T-helper 1 cell treated with Interleukin-12 subunit alpha and Interleukin-12 subunit beta and Interleukin-4 antibody, amounts not matched to agents 30 ng/mL and 1 ng/mL, for 36 hours (primary cell): Measurements from ENCODE around the gene PSMA6. TPM values are rescaled to one million over a fixed set of nuclear protein-coding genes. Genes with fewer than 3 reads are reported as not detected.
"Not testable (repeated sequence)": the region's sequence is repeated elsewhere in the genome, so short reads cannot be mapped to it uniquely, and the experiment has no call there.

ENCODE experiments used
- intact Hi-C: fragments of 100-400 bp; cut with micrococcal nuclease; formaldehyde crosslinking; loops from one replicate; pipeline ENCODE4 v1.15.1; 2024
- total RNA-seq: library from RNA; stranded (reverse); gene quantifications from 2 replicates; pipeline ENCODE4 v1.2.3, GENCODE V29; 2022

The PSMA6 gene
- total RNA-seq, 1 donor from 2014 or later: 297 TPM

DNA sequence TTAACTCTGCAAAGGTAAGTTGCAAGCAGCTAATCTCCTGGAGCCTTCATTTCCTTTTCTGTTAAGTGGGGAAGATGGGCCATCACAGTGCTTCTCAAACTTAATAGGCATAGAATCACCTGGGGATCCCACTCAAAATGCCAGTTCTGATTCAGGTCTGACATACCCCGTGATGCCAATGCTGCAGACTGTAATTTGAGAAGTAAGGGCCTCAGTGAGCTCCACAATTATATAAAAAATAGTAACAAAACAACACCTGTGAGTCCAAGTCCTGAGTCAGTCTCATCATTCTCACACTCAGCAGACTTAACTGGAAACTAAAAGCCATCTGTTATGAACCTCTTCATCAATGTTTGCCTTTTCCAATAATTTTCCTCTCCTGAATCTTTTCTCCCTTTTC, 10.8 kb upstream of the PSMA6 start:
- intact Hi-C loops: no loop called here

DNA sequence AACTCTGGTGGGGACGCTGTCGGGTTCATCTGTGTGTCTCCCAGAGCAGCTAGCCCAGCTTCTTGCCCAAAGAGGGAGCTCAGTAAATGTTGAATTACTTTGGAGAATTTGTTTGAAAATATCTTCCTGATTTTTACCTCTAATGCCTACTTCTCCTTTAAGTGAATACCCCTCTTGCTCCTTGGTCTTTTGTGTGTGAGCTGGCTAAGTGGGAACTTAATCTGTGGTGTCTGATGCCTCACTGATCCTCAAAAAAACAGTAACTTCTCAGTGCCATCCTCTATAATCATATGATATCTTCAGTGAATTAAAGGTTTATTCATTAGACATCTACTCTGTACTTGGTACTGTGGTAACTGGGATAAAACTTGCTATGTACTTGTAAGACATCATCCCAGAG, 7.7 kb upstream of the PSMA6 start:
- intact Hi-C loops: loop anchor here (2.0 kb wide), 1 partner anchor 162 kb away; the partner anchor contains the start of gene PRORP

DNA sequence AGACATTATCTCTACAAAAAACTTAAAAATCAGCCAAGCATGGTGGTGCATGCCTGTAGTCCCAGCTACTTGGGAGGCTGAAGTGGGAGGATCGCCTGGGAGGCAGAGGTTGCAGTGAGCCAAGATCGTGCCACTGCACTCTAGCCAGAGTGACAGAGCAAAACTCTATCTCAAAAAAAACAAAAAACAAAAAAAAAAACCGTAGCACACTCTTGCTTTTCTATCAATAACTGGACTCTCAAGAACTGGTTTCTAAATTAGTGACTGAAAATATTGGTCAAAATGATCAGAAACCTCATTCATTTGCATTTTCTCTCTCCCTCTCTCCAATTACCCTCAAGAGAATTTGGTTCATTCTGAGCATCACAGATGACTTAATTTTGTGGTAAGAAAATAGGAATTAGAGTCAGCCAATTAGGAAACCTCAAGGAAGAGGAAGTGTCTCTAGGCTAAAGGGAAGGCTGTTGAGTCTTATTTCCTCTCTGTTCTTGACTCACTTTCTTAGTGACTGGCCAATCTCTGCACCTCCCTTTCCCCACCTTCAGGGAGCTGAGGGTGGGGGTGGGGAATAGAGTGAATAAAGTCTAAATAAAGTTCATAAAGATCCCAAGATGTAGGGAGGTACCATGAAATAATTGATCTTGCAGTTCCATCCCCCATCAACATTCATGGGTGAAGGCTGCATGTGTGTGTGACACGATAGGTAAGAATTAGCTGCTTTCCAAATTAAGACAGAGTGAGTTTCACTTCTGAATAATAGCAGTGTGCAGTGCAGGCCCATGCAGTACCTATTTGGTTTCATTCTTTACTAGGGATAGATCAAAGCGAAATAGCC, 6.8 kb upstream of the PSMA6 start:
- intact Hi-C loops: loop anchor here (1.0 to 5.0 kb wide), 3 partner anchors 9 to 163 kb away; partner anchors contain the start of gene PRORP

DNA sequence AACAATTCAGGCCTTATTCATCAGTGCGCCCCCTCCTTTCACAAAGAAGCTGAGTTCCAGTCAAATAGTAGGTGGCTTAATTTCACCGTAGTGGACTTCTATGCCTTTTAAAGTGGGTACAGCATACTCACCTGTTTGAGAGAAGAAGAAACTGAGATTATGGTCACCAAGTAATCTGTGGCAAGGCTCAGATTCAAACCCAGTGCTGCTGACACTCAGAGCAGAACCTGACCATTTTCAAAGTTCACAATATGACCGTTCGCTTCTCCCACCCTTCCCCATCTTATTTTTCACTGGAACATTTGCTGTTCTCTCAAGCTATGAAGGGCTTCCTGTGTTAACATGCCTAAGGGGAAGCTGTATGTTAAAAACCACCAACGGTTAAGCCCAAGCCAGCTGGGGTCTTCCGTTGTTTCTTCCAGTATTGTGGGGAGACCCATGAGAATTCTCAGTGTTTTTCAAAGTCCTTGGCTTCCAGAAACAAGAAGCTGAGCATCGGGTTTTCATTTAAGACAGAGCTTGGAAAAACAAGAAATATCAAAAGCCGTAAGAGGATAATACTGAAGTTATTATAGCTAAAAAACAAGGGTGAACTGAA, 6.1 kb upstream of the PSMA6 start:
- intact Hi-C loops: loop anchor here (1.0 to 5.0 kb wide), 2 partner anchors 8 to 34 kb away; no protein-coding TSS in a partner anchor

DNA sequence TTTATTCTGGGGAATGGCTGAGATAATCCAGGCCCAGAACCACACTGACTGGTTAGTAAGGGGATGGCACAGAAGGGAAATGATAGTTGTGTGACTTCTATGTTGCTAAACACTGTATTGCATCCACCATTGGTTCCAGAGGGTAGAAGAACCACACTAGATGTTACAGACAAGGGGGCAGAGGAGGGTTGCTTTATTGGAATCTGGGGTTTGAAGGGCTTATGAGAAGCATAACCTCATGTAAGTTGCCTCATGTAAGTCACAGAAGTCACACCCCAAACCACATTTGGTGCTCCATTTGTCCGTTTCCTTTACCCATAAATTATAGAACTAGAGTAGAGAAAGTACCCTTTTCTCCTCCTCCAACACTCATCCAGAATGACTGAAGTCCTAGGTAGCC, 5.5 kb upstream of the PSMA6 start:
- intact Hi-C loops: loop anchor here (1.0 to 5.0 kb wide), 3 partner anchors 8 to 118 kb away; partner anchors contain the start of gene NFKBIA

DNA sequence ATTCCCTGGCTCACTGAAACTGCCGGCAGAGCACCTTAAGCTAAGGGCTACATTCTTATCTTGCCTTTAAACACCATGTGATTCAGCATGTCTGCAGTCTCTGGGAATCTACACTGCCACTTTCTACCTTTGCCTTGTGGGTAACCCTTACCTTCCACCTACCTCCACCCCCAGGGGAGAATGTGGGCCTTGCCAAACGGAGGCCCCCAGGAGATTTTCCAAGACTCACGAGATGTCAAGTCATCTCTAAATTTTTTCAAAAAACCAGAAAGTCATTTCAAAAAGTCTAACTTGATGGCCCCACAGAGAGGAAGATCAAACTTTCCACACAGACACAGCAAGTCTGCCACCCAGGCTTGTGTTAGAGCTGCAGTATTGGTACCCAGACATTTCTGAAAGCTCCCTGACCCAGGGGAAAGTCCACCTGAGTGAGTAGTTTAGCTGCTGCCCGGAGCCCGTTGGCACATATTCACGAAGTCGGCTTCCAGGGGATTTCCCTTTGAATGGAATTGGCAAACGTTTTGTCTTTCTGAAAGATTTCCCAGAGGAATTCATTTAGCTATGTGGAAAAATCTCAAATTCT, 4.7 kb upstream of the PSMA6 start:
- intact Hi-C loops: loop anchor here (1.0 to 5.0 kb wide), 2 partner anchors 35 to 117 kb away; partner anchors contain the start of gene NFKBIA

DNA sequence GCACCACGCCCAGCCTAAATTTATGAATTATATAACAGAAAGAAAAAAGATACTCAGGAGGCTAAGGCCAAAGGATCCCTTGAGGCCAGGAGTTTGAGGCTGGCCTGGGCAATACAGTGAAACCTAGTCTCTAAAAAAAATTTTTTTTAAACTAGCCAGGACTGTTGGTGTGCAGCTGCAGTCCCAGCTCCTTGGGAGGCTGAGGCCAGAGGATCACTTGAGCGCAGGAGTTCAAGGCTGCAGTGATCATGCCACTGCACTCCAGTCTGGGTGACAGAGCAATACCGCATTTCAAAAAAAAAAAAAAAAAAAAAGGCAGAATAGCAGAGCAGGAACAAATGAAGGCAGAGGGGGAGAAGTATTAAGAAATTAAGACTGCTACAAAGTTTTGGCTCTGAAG, 2.6 kb upstream of the PSMA6 start:
- intact Hi-C loops: loop anchor here (5.0 kb wide), 3 partner anchors 37 to 1028 kb away; partner anchors contain the start of gene RALGAPA1

DNA sequence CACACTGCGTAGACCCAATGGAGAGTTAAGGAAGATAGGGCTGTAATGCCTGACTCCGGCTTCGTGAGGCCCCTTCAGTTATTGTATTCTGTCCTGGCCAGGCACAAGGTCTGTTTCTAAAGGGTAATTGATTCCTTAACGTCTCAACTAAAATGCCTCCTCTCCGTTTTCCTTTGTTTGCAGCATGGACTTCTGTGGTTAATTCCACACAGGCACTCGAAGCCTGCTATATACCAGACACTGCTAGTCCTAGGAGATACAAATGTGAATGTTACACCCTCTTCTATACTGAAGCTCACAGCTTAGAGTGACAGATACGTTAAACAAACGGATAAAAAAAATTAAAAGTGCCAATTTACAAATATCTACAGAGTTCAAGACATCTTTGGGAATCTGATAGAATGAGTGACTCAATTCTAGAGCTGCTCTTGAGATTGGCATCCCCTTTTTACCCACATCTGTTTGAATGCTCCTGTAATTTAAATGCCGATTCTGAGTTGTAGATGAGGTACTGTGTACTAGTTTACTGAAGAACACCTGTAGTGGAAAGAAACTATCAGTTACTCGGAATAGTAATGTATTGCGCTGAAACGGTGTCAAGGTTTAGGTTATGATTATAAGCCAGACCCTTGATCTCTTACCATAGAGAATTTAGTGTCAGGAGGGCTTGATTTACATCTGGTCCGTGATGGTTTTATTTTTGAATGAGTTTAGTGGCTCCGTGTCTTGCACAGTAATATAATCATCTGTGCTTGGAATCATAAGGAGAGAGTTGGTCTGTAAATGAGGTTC, 784 bp downstream of the PSMA6 start:
- intact Hi-C loops: loop anchor here (1.0 to 5.0 kb wide), 14 partner anchors 7 to 1024 kb away; partner anchors contain the start of genes BRMS1L, FAM177A1, NFKBIA and PRORP

DNA sequence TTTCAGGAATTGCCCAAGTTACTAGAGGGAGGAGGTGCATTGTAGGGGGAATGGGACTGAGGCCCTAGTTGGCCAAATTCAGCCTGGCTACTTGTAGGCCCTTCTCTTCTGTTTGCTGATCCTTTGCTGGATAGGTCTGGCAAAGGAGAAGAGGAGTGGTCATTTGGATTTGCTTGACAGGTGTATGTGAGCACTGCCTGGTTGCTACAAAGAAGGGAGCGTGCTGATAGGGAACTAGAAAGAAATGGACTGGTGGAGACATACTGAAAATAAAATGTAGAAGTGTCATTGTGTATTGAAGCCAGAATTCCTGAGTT, 3.6 kb downstream of the PSMA6 start:
- intact Hi-C loops: loop anchor here (2.0 kb wide), 2 partner anchors 19 to 667 kb away; no protein-coding TSS in a partner anchor

DNA sequence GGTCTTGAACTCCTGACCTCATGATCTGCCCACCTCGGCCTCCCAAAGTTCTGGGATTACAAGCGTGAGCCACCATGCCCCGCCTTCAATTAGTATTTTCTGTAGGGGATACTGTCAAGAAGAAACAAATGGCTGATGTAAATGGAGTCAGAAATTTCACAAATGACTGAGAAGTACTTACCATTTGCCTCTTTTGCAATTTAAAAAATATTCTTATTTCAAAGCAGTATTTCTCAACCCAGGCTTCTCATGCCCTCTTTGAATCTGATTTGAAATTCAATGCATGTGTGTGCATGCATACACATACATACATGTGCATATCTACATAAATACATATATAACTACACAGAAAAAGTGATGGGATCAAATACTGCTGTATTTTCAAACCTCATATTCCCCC, 4.4 kb downstream of the PSMA6 start:
- intact Hi-C loops: no loop called here

DNA sequence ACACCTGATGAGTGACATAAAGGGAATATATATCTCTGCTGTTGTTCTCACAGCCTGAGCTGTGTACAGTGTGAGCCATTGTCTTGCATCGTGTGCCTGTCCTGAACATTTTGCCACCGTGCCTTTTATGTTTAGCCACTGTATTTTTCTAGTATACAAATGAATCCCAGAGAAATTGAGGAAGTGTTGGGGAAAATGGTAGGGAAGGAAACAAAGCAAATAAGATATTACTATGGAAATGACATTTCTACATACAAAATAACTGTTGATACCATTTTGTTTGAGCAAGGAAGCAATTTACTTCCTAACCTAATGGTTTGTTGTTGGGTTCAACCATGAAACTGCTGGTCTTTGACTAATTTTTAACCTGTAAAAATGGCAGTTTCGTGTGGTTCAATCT, 5.5 kb downstream of the PSMA6 start:
- intact Hi-C loops: no loop called here

DNA sequence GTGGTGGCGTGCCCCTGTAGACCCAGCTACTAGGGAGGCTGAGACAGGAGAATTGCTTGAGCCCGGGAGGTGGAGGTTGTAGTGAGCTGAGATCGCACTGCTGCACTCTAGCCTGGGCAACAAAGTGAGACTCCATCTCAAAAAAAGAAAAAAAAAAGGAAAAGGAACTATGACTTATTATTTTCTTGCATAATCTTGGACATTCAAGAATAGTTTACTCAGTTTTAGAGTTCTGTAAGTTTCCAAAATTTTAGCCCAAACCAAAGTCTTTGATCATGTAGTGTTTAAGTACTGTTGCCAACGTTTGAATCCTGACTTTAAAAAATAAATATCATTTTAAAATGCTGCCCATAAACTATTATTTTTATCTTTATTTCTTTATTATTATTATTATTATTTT, 6.2 kb downstream of the PSMA6 start:
- intact Hi-C loops: no loop called here

DNA sequence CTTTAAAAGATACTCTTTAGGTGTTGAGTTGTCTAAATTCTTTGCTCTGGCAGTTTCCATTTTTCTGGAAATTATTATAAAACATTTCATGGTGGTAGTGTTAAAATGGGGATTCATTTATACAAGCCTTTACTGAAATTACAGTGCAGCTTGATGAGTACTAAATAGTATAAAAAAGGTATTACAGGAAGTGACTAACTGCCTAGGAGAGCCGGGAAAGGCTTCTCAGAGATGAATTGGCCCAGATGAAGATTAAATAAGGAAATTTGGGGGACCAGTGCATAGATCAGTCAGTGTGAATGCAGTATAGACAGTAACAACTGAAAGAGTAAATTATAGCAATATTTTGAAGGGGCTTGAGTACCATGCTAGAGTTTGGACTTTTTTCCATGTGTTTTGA, 7.5 kb downstream of the PSMA6 start:
- intact Hi-C loops: loop anchor here (1.0 kb wide), 1 partner anchor 7 kb away; the partner anchor contains the start of gene PSMA6

DNA sequence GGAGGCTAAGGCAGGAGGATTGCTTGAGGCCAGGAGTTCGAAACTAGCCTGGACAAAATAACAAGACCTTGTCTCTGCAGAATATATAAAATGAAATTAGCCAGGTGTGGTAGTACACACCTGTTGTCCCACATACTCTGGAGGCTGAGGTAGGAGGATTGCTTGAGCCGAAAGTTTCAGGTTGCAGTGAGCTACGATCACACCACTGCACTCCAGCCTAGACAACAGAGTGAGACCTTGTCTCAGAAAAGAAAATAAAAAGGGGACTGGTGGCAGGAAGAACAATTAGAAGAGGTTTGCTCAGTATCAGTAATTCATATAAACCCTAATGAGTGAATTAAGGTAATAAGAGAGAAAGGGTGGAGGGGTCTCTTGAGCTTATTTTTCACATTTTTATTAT, 8.0 kb downstream of the PSMA6 start:
- intact Hi-C loops: loop anchor here (1.0 kb wide), 1 partner anchor 8 kb away; the partner anchor contains the start of gene PSMA6

DNA sequence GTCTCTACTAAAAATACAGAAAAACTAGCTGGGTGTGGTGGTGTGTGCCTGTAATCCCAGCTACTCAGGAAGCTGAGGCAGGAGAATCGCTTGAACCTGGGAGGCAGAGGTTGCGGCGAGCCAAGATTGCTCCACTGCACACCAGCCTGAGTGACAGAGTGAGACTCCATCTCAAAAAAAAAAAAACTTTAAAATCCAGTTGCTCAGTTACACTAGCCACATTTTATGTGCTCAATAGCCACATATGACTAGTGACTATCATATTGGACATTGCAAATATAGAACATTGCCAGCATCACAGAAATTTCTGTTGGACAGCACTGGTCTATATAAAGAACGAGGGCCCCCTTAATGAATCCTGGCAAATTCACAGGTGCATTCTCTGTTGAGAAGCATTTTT, 9.2 kb downstream of the PSMA6 start:
- intact Hi-C loops: not testable (repeated sequence)

DNA sequence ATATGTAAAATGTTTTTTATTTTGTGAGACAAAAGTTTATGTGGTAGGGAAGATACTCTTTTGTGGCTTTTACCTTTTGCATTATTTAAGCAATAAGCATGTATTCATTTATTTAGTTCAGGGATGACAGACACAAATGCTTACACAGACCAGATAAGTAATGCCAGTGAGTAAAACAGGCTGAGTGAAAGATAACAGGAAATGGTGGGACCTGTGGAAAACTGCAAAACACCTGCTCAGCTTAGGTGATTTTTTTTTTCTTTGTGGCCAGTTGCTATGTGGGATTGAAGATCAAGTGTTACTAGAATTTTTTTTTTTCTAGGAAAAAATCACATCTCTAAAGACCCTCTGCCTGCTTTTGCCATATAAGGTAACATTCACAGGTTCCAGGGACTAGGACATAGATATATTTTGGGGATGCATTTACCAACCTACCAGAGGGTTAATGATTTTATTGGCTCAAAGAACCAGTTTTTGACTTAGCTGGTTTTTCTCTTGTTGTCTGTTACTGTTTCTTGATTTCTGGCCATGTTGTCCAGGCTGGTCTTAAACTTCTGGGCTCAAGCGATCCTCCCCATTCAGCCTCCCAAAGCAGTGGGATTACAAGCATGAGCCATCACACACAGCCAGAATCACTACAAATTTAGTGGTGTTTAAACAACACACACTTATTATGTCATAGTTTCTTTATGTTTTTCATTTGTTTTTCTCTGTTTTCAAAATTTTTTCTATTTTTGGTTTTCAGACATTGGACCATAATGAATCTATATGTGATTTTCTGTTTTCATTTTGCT, 9.8 kb downstream of the PSMA6 start:
- intact Hi-C loops: no loop called here

DNA sequence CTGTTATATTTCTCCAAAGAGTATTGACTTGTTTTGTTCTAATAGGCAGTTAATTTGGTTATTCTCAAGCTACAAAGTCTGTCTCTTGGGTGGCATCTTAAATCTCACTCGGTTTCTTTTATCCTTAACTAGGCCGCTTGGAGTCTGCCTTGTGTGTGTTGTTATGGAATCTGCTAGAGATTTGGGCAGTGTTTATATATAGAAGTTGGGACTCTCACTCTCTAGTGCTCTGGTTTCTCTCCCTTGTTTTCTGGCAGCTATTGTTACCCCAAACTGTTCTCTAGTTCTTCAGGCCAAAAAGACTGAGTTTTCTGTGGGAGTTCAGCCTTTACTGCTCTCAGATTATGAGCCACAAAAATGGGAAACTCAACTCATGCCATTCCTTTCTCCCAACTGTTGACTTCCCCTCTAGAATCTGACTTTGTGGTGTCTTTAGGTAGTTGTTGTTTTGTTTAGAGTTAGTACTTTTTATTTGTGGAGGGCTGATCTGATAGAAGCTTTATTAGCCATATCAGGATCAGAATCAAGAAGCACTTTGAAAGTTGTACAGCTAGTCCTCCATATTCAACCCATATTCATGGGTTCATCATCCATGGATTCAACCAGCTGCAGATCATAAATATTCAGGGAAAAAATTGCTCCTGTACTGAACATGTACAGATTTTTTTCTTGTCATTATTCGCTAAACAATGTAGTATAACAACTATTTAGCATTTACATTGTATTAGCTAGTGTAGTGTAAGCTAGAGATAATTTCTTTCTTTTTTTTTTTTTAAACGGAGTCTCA, 11.2 kb downstream of the PSMA6 start:
- intact Hi-C loops: no loop called here

DNA sequence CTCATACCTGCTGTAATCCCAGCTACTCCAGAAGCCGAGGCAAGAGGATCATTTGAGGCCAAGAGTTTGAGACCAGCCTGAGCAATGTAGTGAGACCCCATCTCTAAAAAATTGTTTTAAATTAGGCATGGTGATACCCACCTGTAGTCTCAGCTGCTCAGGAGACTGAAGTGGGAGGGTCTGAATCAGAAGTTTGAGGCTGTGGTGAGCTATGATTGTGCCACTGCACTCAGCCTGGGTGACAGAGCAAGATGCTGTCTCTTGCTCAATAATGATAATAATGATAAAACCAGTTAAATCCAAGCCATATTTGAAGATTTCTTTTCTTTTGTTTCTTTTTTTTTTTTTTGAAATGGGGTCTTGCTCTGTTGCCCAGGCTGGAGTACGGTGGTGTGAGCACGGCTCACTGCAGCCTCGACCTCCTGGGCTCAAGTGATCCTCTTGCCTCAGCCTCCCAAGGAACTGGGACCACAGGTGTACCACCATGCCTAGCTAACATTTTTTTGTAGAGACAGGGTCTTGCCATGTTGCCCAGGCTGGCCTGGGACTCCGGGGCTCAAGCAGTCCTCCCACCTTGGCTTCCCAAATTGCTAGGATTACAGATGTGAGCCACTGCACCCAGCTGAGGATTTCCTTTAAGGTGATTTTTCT, 12.8 kb downstream of the PSMA6 start:
- intact Hi-C loops: no loop called here

DNA sequence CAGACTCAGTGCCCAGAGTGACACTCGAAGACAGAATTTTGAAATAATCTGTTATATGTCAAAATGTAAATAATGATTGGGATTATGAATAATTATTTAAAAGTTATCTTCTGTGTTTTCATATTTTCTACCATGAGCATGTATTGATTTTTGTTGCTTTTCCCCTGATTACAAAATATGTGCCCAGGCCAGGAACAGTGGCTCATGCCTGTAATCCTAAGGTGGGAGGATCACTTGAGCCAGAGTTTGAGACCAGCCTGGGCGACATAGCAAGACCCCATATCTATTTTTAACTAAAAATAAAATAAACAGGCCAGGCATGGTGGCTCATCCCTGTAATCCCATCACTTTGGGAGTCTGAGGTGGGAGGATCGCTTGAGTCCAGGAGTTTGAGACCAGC, 13.5 kb downstream of the PSMA6 start:
- intact Hi-C loops: no loop called here
